ENCODE data around the gene TMEM80.
"Not testable (repeated sequence)": the region's sequence is repeated elsewhere in the genome, so short reads cannot be mapped to it uniquely, and the experiment has no call there.

TMEM80 gene

DNA sequence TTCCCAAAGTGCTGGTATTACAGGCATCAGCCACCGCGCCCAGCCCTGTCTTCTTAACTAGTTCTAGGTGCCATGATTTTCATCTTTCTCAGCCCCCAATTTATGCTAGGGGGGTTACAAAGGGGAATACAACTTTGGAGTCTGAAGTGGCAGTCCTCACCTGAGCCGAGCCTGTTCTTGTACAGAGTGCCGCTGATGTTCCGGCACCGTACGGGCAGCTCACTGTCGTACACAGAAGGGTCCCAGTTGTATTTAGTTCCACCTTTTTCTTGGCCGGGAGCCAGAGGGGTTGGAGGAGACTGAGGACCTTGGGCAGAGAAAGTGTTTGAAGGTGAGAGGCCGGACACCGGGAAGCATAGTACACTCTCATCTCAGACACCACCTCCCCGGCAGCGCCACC, 7.9 kb upstream of the TMEM80 start:
- no peak overlapping the region for H3K23ac ChIP-seq (ENCODE audit: low read length in 2 of 2)
- no peak overlapping the region for H3K9ac ChIP-seq (ENCODE audit: low read length)
- H2BK12ac ChIP-seq (ENCODE audit: low read length in 2 of 2), result no peak overlapping the region
- H3K79me1 ChIP-seq (replicated peaks; ENCODE audit: low read length, poor library complexity, severe bottlenecking), result peaks cover 26% of the 10 kb centered on the region
- no peak overlapping the region for H3K27ac ChIP-seq (ENCODE audit: low read length, poor library complexity, severe bottlenecking)
- H3K14ac ChIP-seq (ENCODE audit: low read length in 2 of 2), result no peak overlapping the region
- no peak overlapping the region for H2BK15ac ChIP-seq (ENCODE audit: low read depth, poor library complexity, severe bottlenecking)
- no peak overlapping the region for H3K4me3 ChIP-seq (ENCODE audit: insufficient read depth in 1 of 2, low read depth in 1 of 2, low read length in 2 of 2)
- no peak overlapping the region for H2AK5ac ChIP-seq (ENCODE audit: low read length, severe bottlenecking)
- H3K9me3 ChIP-seq (ENCODE audit: control insufficient read depth, low read length), result no peaks in the 10 kb centered on the region
- H3K36me3 ChIP-seq (ENCODE audit: control insufficient read depth in 1 of 2, insufficient read depth in 2 of 2, low read depth in 1 of 2, low read length in 2 of 2), result peaks cover 48 to 62% of the 10 kb centered on the region in 2 experiments
- H3K4ac ChIP-seq (ENCODE audit: low read depth in 1 of 2, low read length in 2 of 2), result no peak overlapping the region
- H4K91ac ChIP-seq (ENCODE audit: low read length), result no peak overlapping the region
- H3K18ac ChIP-seq (ENCODE audit: low read depth in 1 of 2, low read length in 2 of 2), result no peak overlapping the region
- H2BK5ac ChIP-seq (ENCODE audit: low read depth, low read length, poor library complexity, severe bottlenecking), result no peak overlapping the region
- no peak overlapping the region for H2AFZ ChIP-seq (ENCODE audit: low read depth, low read length)
- no peak for DNase-seq
- no peaks in the 10 kb centered on the region for H3K27me3 ChIP-seq (ENCODE audit: control insufficient read depth in 1 of 2, insufficient read depth in 1 of 2, low read length in 2 of 2)
- no peak overlapping the region for H3K4me2 ChIP-seq (ENCODE audit: low read length, poor library complexity, severe bottlenecking)
- H3K4me1 ChIP-seq (ENCODE audit: control insufficient read depth, insufficient read depth, low read depth, low read length), result peaks cover 23% of the 10 kb centered on the region
- 89% methylated on average over 11 of the region's 13 CpGs for WGBS
- H2BK120ac ChIP-seq (ENCODE audit: low read depth, low read length), result no peak overlapping the region
- H4K8ac ChIP-seq (ENCODE audit: low read length), result no peak overlapping the region

DNA sequence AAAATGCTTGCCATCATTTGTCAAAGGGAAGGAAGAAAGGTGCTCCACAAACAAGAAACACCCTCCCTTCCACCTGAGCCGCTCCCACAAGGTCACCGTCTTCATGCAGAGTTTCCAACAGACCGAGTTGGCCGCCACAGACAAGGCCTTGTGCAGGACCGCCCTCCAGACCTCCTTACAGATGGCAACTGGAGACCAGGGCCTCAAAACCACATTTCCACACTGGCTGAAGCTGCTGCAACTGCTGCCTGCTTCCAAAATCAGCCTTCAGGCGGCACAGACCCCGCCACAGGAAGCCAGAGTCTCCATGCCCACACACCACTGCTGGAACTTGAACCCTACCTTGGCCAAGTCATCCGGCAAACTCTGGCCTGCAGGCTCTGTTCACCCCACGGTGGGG, 6.9 kb upstream of the TMEM80 start:
- Histone ChIP-seq H3K4me3 (ENCODE audit: insufficient read depth in 1 of 2, low read depth in 1 of 2, low read length in 2 of 2) (no peak overlapping the region), H3K79me1 (replicated peaks; ENCODE audit: low read length, poor library complexity, severe bottlenecking) (peaks cover 26% of the 10 kb centered on the region), H2AK5ac (ENCODE audit: low read length, severe bottlenecking) (peak overlapping the region; percentile 43), H3K27ac (ENCODE audit: low read length, poor library complexity, severe bottlenecking) (no peak overlapping the region), H3K23ac (ENCODE audit: low read length in 2 of 2) (no peak overlapping the region), H2BK5ac (ENCODE audit: low read depth, low read length, poor library complexity, severe bottlenecking) (no peak overlapping the region), H3K9ac (ENCODE audit: low read length) (no peak overlapping the region), H3K27me3 (ENCODE audit: control insufficient read depth in 1 of 2, insufficient read depth in 1 of 2, low read length in 2 of 2) (no peaks in the 10 kb centered on the region), H3K18ac (ENCODE audit: low read depth in 1 of 2, low read length in 2 of 2) (no peak overlapping the region), H2BK15ac (ENCODE audit: low read depth, poor library complexity, severe bottlenecking) (no peak overlapping the region), H3K14ac (ENCODE audit: low read length in 2 of 2) (no peak overlapping the region), H3K4ac (ENCODE audit: low read depth in 1 of 2, low read length in 2 of 2) (no peak overlapping the region), H3K4me1 (ENCODE audit: control insufficient read depth, insufficient read depth, low read depth, low read length) (peaks cover 30% of the 10 kb centered on the region), H2BK12ac (ENCODE audit: low read length in 2 of 2) (no peak overlapping the region), H3K9me3 (ENCODE audit: control insufficient read depth, low read length) (no peaks in the 10 kb centered on the region), H4K91ac (ENCODE audit: low read length) (no peak overlapping the region), H3K36me3 (ENCODE audit: control insufficient read depth in 1 of 2, insufficient read depth in 2 of 2, low read depth in 1 of 2, low read length in 2 of 2) (peaks cover 46 to 52% of the 10 kb centered on the region in 2 experiments), H3K4me2 (ENCODE audit: low read length, poor library complexity, severe bottlenecking) (no peak overlapping the region), H2AFZ (ENCODE audit: low read depth, low read length) (no peak overlapping the region), H4K8ac (ENCODE audit: low read length) (no peak overlapping the region), H2BK120ac (ENCODE audit: low read depth, low read length) (no peak overlapping the region)
- no peak for DNase-seq
- 95% methylated on average over 9 of the region's 9 CpGs for WGBS

DNA sequence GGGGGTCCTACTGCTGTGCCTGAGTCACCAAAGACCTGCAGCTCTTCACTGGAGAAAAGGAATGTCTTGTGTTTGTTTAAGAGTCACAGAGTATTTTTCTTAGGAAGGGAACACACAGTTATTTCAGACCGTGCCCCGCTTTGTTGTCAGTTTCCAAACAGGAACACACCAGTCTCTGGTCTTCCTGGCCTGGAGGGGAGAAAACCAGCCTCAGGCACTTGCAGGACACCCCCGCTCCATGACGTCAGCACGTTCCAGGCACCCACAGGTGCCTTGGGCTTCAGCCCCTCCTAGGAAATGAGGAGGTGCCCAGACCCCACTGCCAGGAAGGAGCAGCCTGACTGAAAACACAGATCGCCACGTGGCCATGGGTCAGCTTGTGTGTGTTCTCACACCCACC, 6.0 kb upstream of the TMEM80 start:
- Histone ChIP-seq H3K27me3 (ENCODE audit: control insufficient read depth in 1 of 2, insufficient read depth in 1 of 2, low read length in 2 of 2) (no peaks in the 10 kb centered on the region), H3K27ac (ENCODE audit: low read length, poor library complexity, severe bottlenecking) (peak overlapping the region; percentile 56), H3K4me3 (ENCODE audit: insufficient read depth in 1 of 2, low read depth in 1 of 2, low read length in 2 of 2) (no peak overlapping the region), H2BK120ac (ENCODE audit: low read depth, low read length) (no peak overlapping the region), H3K14ac (ENCODE audit: low read length in 2 of 2) (no peak overlapping the region), H4K91ac (ENCODE audit: low read length) (no peak overlapping the region), H2BK5ac (ENCODE audit: low read depth, low read length, poor library complexity, severe bottlenecking) (no peak overlapping the region), H3K18ac (ENCODE audit: low read depth in 1 of 2, low read length in 2 of 2) (no peak overlapping the region), H2BK12ac (ENCODE audit: low read length in 2 of 2) (no peak overlapping the region), H3K4me1 (ENCODE audit: control insufficient read depth, insufficient read depth, low read depth, low read length) (peaks cover 40% of the 10 kb centered on the region), H3K36me3 (ENCODE audit: control insufficient read depth in 1 of 2, insufficient read depth in 2 of 2, low read depth in 1 of 2, low read length in 2 of 2) (peaks cover 45 to 47% of the 10 kb centered on the region in 2 experiments), H3K23ac (ENCODE audit: low read length in 2 of 2) (no peak overlapping the region), H3K79me1 (replicated peaks; ENCODE audit: low read length, poor library complexity, severe bottlenecking) (peaks cover 28% of the 10 kb centered on the region), H3K9ac (ENCODE audit: low read length) (no peak overlapping the region), H2BK15ac (ENCODE audit: low read depth, poor library complexity, severe bottlenecking) (no peak overlapping the region), H3K9me3 (ENCODE audit: control insufficient read depth, low read length) (no peaks in the 10 kb centered on the region), H4K8ac (ENCODE audit: low read length) (no peak overlapping the region), H3K4ac (ENCODE audit: low read depth in 1 of 2, low read length in 2 of 2) (no peak overlapping the region), H2AFZ (ENCODE audit: low read depth, low read length) (no peak overlapping the region), H2AK5ac (ENCODE audit: low read length, severe bottlenecking) (peak overlapping the region; percentile 44), H3K4me2 (ENCODE audit: low read length, poor library complexity, severe bottlenecking) (no peak overlapping the region)
- no peak for DNase-seq
- 90% methylated on average over 7 of the region's 7 CpGs for WGBS

DNA sequence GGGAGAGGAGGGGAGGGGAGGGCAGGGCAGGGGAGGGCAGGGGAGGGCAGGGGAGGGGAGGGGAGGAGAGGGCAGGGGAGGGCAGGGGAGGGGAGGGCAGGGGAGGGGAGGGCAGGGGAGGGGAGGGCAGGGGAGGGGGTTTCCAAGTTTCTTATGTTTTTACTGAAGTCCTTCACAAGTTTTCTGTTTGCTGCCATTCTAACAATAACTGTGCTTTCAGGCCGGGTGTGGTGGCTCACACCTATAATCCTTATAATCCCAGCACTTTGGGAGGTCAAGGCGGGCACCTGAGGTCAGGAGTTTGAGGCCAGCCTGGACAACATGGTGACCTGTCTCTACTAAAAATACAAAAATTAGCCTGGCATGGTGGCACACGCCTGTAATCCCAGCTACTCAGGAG, 5.4 kb upstream of the TMEM80 start:
- 100% methylated on average over 3 of the region's 3 CpGs for WGBS

More for the DNA sequence above, 5.4 kb upstream of the TMEM80 start:
- H3K9ac ChIP-seq (ENCODE audit: low read length); H2BK120ac ChIP-seq (ENCODE audit: low read depth, low read length); H4K8ac ChIP-seq (ENCODE audit: low read length); H3K4ac ChIP-seq (ENCODE audit: low read depth in 1 of 2, low read length in 2 of 2); H2BK12ac ChIP-seq (ENCODE audit: low read length in 2 of 2); H3K14ac ChIP-seq (ENCODE audit: low read length in 2 of 2); H3K23ac ChIP-seq (ENCODE audit: low read length in 2 of 2); H2BK15ac ChIP-seq (ENCODE audit: low read depth, poor library complexity, severe bottlenecking); H2AFZ ChIP-seq (ENCODE audit: low read depth, low read length); H2BK5ac ChIP-seq (ENCODE audit: low read depth, low read length, poor library complexity, severe bottlenecking); H3K27me3 ChIP-seq (ENCODE audit: control insufficient read depth in 1 of 2, insufficient read depth in 1 of 2, low read length in 2 of 2); H2AK5ac ChIP-seq (ENCODE audit: low read length, severe bottlenecking); H4K91ac ChIP-seq (ENCODE audit: low read length); DNase-seq; H3K27ac ChIP-seq (ENCODE audit: low read length, poor library complexity, severe bottlenecking); H3K9me3 ChIP-seq (ENCODE audit: control insufficient read depth, low read length); H3K4me2 ChIP-seq (ENCODE audit: low read length, poor library complexity, severe bottlenecking); H3K18ac ChIP-seq (ENCODE audit: low read depth in 1 of 2, low read length in 2 of 2); H3K4me3 ChIP-seq (ENCODE audit: insufficient read depth in 1 of 2, low read depth in 1 of 2, low read length in 2 of 2): not testable (repeated sequence)
- Histone ChIP-seq H3K36me3 (ENCODE audit: control insufficient read depth in 1 of 2, insufficient read depth in 2 of 2, low read depth in 1 of 2, low read length in 2 of 2) (peaks cover 38 to 41% of the 10 kb centered on the region in 2 experiments), H3K79me1 (replicated peaks; ENCODE audit: low read length, poor library complexity, severe bottlenecking) (peaks cover 26% of the 10 kb centered on the region), H3K4me1 (ENCODE audit: control insufficient read depth, insufficient read depth, low read depth, low read length) (peaks cover 41% of the 10 kb centered on the region)
